HPDE6-E6E7 (cell line): Measurements from ENCODE around the gene ATG4A.

Source experiments
- DNase-seq: peaks from one replicate; pipeline ENCODE4 v3.0.0; 2011; ENCODE audit warnings: missing footprints; ENCODE audit errors: extremely low spot score

Gene ATG4A

DNA sequence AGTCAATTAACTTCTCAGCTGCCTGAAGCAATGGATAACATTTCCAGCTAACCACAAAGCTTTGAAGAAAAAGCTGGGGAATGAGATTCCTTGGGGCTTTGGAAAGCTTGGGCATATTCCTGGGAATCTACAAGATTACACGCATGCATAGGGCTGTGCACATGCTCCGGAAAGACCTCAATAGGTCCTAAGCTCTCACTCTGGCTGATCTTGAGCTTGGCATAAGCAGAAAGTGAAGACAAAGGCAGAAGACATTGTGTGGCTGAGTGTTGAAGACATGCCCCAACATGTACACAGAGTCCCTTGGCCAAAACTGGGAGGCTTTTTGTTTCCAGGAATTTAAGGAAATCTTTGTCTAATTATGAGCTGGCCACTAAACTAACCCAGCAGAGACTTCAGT, 31.2 kb downstream of the ATG4A start:
- DNase-seq = peak; percentile 10

- no peak for DNase-seq
Observed at GRCh38 chrX:108123591-108124366, 32.2 kb downstream of the ATG4A start.

GRCh38 chrX:108126661-108127060, 35.1 kb downstream of the ATG4A start:
- no peak for DNase-seq

DNA sequence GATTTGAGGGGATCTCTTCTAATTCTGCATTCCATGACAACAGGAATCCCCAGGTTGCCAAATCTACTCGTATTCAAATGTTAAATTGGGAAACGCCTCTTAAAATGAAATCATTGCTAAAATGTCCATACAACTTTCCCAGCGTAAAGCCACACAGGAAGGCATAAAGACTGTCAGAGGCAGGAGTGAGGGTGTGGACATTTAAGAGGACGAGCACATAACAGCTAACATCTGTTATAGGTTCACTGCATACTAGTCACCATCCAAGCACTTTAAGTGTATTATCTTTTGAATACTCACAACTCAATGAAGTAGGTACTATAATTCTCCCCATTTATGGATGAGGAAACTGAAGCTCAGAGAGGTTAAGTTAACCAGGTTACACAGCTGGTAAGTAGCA, 35.6 kb downstream of the ATG4A start:
- DNase-seq = no peak

- DNase-seq = no peak
Observed at GRCh38 chrX:108130889-108131288, 39.3 kb downstream of the ATG4A start.

- peak; percentile 22 for DNase-seq
Observed at GRCh38 chrX:108131471-108131870, 39.9 kb downstream of the ATG4A start.

DNA sequence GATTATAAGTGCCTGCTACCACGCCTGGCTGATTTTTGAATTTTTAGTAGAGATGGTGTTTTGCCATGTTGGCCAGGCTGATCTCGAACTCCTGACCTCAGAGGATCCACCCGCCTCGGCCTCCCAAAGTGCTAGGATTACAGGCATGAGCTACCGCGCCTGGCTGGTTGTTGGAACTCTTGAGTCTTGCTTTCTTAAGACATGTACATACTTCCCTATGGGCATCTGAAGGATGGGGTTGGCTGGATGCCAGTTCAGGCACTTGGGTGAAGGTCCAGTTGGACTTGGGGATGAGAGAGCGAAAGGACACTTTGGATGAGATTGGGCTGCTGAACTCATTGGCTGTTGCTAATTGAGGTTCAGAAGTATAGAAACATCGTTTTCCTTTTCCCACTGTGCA, 40.5 kb downstream of the ATG4A start:
- DNase-seq = no peak

DNA sequence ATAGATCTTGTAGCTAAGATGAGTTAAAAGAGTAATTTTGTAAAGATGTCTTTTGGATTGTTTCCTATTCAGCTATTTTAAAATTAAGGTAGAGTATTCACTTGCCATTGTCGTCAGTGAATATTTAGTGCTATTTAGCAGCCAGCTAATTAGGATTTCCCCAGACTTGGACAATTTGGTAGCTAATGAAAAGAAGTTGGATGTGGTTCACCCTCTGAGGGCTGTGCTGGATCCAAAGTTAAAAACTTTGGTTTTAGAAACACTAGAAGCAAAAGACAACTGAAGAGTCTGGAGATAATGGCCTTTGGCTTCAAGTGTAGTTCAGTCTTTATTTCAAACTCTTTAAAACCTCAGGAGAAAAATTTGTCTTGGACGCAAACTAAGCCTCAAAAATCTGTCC, 41.3 kb downstream of the ATG4A start:
- DNase-seq = no peak

- DNase-seq = no peak
Observed at GRCh38 chrX:108134724-108135123, 43.1 kb downstream of the ATG4A start.

DNA sequence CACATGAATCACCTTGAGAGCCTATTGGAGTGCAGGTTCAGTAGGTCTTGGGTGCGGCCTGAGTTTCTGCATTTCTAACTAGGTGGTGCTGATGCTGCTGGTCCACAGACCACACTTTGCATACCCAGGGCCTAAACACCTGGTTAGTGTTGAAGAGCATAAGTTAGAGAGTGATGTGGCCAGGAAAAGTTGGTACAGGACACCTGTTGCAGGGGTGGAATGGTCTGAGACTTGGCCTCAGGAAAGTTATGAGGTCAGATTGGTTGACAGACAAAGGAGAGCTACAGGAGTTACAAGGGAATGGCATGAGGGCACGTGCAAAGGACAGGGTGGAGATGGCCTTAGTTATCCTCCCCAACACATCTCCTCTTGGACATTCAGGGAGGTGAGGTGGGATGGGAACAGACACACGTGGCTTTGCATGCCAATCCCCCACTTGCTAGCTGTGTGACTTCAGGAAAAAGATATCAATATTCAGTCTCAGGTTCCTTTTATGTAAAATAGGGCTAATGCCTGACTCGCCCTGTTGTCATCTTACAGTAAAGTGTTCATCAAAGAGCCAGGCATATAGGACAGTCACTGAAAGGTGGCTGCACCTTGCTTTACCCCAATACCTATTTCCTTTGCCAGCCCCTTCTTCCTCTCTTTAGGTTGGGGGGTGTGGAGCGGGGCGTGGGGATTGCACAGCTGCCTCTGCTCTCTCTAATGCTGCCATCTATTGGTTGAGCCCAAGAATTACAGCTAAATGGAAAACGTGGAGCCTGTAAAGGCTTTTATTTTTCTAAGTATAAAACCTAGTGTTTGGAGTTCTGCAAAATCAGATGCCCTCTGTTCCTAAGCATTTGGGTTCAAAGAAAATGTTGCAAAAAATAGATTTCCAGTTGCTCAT, 47.5 kb downstream of the ATG4A start:
- no peak for DNase-seq

DNA sequence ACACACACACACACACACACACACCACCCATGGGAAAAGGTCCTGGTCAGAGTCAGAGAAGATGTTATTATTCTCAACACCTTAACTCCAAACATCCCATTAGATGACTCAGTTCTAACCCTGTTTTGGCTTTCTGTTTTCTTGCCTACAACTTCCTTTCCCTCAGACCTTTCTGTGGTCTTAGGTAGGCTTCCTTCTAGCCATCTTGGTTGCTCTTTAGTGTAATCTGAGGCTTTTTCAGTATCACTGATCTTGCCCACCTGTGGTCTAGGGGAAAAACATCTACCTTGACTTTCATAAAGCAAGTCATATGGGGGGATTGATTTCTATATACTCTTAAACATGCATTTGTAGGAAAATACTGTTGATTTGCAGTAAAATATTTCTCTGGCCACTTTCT, 56.9 kb downstream of the ATG4A start:
- DNase-seq = no peak

- no peak for DNase-seq
Observed at GRCh38 chrX:108156082-108156481, 64.5 kb downstream of the ATG4A start.

GRCh38 chrX:108156934-108157466, 65.4 kb downstream of the ATG4A start:
- no peak for DNase-seq

GRCh38 chrX:108157628-108158027, 66.0 kb downstream of the ATG4A start:
- DNase-seq = no peak

DNA sequence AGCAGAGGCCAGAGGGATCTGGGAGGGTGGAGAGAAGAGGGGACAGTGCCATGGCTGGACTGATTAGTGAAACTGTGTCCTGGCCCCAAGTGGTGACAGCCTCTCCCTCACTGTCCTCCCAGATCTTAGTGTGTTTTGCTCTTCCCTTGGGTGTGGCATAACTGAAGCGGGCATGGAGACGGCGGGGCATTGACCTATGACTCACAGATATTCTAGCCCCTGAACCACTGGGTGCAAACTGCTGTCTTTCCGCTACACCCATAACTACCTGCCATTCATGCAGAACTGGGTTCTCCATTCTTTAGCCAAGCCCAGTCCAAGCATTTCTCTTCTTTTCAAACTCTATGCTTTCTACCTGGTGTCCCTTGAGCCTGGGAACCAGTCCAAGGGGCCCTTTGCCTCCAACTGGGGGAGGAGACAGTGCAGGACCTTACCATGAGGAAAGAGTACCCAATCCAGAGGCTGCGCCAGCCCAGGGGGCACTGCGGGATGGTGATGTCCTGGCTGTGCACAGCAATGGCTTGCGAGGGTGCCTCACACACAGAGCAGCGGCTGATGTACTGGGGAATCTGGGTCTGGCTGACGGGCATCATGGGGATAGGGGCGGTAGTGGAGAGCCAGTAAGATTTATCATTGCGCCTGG, 67.6 kb downstream of the ATG4A start:
- no peak for DNase-seq

- DNase-seq = no peak
Observed at GRCh38 chrX:108160309-108160708, 68.7 kb downstream of the ATG4A start.

- no peak for DNase-seq
Observed at GRCh38 chrX:108162265-108162664, 70.7 kb downstream of the ATG4A start.

GRCh38 chrX:108163333-108164082, 71.9 kb downstream of the ATG4A start:
- no peak for DNase-seq

DNA sequence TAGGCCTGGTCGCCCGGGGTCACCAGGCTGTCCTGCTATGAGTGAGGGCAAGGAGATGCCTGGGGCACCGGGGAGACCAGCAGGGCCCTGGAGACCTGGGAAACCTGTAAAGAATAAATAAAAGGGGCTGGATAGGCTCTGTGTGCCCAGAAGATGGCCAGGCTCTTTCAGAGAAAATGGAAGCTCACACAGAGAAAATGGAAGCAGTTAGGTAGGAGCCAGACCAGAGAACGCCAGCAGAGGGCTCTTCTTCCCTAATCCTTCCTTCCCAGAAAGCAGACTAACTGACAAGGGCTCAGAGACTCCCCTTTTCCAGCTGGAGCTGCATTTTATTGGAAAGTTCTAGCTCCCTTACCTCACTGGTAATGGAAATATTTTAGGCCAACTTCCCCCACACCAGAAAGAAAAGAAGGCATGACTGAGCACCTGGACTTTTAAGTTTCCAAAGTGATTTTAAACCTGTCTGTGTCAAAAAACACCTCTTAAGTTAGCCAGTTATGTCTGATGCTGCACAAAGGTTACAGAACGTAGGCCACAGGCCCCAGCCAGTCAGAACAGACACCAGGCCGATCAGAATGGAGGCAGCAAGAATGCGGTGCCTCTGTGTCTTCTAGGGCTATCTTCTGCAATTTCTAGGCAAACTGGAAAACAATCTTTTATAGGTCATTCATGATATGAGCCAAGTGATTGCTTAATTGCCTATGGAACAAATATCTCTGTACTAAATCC, 74.0 kb downstream of the ATG4A start:
- peak; percentile 22 for DNase-seq

DNA sequence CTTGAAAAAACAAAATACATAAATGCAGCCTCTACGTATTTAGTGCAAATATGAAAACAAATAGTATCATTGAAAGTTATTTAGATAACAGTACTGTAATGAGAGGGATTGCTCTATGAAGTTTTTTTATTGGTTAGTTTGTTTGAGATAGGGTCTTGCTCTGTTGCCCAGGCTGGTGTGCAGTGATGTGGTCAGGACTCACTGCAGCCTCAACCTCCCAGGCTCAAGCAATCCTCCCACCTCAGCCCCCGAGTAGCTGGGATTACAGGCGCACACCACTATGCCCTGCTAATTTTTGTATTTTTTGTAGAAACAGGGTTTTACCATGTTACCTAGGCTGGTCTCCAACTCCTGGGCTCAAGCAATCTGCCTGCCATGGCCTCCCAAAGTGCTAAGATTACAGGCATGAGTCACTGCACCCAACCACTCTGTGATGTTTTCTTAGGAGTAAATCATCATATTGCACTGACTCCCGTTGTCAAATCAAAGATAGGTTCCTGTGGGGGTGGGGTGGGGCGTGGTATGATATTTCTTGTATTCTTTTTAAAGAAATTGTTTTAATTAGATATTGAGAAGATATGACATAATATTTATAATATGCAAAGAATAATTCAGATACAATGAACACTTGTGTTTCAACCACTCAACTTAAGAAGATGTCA, 75.8 kb downstream of the ATG4A start:
- no peak for DNase-seq
